Measurements from ENCODE around the gene PTBP2.
"Not testable (repeated sequence)": the region's sequence is repeated elsewhere in the genome, so short reads cannot be mapped to it uniquely, and the experiment has no call there.

PTBP2 gene

GRCh38 chr1:96741335-96741734 is 19.8 kb downstream of the PTBP2 start:
- DNase-seq = no peak

DNA sequence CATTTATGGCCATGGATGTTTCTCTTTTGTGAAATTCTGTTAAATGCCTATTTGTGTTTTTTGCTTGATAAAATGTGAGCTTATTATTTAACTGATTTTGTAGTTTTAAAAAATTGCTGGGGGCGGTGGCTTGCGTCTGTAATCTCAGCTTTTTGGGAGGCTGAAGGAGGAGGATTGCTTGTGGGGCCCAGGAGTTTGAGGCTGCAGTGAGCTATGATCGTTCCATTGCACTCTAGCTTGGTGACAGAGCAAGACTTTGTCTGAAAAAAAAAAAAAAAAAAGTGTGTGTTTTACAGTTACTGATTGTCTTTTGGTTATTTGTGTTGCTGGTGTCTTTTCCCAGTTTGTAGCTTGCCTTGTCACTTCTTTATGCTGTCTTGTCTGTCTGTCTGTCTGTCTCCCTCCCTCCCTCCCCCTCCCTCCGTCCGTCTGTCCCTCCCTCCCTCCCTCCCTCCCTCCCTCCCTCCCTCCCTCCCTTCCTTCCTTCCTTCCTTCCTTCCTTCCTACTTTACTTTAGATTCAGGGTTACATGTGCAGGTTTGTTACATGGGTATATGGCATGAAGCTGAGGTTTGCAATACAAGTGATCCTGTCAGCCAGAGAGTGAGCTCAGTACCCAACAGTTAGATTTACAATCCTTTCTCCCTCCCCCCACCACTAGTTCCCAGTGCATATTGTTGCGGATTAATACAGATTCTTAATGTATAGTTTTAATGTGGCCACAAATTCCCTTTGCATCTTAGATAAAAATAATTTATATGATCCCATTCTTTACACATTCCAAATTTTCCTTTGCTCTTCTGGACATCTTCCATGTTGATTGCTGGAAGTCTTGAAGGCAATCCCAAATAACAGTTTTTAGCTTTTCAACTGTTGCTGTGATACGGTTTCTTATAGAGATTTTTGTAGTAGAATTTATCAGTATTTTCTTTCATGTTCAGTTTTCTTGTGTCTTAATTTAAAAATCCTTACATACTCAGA is 25.1 kb downstream of the PTBP2 start:
- no peak for DNase-seq

DNA sequence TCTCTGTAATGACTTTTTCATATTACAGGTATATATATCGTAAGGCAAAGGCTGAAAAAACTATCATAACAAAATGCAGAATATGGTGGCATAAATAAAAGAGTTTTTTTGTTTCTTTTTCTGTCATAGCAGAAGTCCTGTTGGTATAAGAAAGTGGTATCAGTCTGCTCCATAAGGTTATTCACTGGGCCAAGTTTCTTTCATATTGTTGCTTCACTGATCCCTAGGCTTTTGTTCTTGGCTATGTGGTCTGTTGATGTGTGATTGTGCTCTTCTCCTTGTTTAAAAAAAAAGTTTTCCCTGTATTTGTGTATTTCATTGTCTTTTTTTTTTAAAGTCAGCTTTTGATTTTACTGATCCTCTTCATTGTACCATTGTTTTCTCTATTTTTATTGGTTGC is 26.0 kb downstream of the PTBP2 start:
- DNase-seq = no peak

DNA sequence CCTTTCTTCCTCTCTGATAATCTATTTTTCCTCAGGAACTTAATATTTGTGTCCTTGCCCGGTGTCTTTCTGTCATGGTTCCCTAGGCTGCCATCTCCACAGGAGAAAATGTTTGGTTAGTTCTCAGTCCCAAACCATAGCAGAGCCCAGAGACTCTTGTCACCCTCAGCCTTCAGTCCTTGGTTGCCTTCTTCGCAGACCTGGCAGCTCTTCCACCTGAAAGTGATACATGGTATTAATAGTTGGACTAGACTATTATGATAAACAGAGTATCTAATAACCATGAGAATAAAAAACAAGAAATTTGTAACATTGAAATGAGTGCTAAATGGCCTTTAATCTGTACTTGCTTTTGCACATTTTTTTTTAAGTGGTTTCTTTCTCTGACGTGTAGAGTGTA is 26.5 kb downstream of the PTBP2 start:
- no peak for DNase-seq

DNA sequence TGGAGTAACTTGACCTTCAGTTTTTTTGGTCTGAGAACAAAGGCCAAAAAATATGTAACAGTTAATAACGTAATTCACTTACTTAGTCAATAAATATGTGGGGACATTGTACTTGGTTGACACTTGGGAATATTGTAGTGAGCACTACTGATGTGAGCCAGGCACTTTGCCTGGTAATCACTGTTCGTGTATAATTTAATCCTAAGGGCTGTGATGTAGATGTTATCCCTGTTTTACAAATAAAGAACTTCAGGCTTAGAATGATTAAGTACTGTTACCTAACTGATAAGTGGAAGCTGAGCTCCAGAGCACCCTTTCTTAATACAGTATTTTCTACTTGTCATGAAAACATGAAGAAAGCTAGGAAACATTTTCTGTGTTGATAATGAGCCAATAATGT is 28.0 kb downstream of the PTBP2 start:
- DNase-seq = no peak

GRCh38 chr1:96752394-96752793 is 30.8 kb downstream of the PTBP2 start:
- DNase-seq = no peak

GRCh38 chr1:96756789-96757188 is 35.2 kb downstream of the PTBP2 start:
- DNase-seq = no peak

DNA sequence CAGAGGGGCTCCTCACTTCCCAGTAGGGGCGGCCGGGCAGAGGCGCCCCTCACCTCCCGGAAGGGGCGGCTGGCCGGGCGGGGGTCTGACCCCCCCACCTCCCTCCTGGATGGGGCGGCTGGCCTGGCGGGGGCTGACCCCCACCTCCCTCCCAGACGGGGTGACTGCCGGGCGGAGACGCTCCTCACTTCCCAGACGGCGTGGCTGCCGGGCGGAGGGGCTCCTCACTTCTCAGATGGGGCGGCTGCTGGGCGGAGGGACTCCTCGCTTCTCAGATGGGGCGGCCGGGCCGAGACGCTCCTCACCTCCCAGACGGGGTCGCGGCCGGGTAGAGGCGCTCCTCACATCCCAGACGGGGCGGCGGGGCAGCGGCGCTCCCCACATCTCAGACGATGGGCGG is 41.0 kb downstream of the PTBP2 start:
- DNase-seq = not testable (repeated sequence)

- no peak for DNase-seq
Observed at GRCh38 chr1:96763514-96763913, 41.9 kb downstream of the PTBP2 start.

DNA sequence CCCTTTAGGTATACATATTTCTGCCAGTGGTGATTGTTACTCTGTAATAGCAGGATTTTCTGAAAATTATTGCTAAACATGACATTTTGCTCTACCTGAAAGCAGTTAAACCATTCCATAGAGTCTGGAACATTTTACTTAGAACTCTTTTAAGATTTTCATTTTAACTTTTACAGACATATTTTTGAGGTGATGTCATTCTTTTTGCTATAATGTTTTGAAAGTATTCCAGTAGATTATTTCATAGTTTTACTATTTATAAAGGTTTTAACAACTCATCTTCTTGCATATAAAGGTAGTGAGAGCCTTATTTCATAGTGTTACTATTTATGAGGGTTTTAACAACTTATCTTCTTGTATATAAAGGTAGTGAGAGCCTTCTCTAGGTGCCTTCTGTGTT is 42.9 kb downstream of the PTBP2 start:
- DNase-seq = no peak

- no peak for DNase-seq
Observed at GRCh38 chr1:96771847-96772246, 50.3 kb downstream of the PTBP2 start.

DNA sequence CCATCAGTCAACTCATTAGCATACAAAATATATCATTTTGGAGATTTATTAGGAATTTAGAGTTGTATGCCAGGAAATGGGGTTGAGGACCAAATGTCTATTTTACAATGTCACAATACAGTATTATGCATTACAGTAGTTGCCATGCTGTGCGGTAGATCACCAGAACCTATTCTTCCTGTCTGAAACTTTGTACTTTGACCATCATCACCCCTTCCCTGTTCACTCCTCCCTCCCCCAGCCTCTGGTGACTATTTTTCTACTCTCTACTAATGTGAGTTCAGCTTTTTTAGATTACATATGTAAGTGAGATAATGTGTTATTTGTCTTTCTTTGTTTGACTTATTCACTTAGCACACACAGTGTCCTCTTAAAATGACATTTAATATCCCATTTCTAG is 50.8 kb downstream of the PTBP2 start:
- no peak for DNase-seq

GRCh38 chr1:96772972-96773371 is 51.4 kb downstream of the PTBP2 start:
- DNase-seq = no peak

DNA sequence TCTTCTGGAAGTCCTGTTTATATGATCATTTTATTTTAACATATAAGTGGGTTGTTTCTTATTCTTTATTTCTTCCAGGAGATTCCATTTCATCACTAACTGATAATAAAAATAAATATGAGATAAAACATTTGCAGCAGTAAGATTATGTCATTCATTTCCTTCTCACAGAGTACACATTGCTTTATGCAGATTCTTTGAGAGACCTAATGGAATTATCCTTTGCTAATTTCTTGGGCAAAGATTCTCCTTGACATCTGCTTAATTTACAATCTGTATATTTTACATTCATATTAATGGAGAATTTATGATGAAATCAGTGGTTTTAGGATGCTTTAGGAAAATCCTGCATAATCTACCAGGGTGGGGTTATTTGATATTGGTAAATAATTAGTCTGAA is 60.6 kb downstream of the PTBP2 start:
- DNase-seq = no peak

DNA sequence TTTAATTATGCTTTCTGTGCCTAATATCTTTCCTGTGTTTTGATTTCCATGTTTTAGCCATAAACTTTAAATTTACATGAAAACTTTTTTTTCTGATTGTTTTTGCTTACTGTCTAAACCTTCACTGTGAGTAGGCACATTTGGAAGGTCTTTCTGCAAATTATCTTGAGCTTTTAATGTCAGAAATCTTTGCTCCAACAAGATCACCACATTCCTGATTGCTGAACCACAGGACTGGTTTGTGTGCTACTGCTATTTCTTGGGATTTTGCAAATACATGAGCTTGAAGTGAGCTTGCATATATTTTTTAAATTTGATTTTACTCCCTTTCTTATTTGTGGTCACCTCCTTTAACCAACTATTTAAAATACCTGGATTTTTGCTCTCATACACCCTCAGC is 61.3 kb downstream of the PTBP2 start:
- no peak for DNase-seq

DNA sequence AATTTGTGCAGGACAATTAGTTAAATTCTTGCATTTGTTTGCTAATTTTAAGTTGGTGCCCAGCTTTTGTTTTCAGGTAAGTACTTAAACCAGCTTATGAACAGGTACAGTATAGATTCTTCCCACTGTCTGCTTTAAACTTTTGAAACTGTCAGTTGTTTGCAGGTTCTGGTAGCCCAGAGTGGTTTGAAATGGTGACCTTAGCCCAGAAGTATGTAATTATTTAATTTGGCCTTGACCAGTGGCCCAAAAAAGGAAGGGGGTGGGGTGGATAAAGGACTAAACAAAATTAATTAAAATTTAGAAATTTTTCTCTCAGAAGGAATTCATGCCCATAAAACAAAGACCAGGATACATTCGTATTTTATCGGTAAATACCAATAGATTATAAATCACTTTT is 69.0 kb downstream of the PTBP2 start:
- no peak for DNase-seq

DNA sequence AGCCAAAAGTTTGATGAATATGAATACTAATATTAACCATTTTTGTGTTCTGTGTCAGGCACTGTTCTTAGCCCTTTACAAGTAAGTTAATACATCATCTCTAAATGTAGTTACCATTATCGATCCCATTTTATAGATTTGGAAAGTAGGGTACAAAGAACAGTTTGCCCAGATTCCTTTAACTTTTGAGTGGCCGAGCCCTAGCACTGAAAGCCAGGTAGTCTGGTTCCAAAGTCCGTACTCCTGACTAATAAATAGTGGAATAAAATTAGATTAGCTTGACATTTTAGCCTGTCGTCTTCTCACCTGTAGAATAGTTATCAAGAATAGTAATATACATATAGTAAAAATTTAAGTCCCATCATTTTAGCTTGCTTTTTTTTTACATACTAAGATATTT is 70.6 kb downstream of the PTBP2 start:
- DNase-seq = no peak

DNA sequence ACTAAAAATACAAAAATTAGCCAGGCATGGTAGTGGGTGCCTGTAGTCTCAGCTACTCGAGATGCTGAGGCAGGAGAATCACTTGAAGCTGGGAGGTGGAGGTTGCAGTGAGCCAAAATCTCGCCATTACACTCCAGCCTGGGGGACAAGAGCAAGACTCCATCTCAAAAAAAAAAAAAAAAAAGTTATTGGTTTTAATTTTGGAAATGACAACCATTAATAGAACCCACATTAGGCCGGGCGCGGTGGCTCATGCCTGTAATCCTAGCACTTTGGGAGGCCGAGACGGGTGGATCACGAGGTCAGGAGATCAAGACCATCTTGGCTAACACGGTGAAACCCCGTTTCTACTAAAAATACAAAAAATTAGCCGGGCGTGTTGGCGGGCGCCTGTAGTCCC is 80.1 kb downstream of the PTBP2 start:
- DNase-seq = not testable (repeated sequence)

GRCh38 chr1:96804648-96805047 is 83.1 kb downstream of the PTBP2 start:
- DNase-seq = no peak

- DNase-seq = no peak
Observed at GRCh38 chr1:96808191-96808590, 86.6 kb downstream of the PTBP2 start.

DNA sequence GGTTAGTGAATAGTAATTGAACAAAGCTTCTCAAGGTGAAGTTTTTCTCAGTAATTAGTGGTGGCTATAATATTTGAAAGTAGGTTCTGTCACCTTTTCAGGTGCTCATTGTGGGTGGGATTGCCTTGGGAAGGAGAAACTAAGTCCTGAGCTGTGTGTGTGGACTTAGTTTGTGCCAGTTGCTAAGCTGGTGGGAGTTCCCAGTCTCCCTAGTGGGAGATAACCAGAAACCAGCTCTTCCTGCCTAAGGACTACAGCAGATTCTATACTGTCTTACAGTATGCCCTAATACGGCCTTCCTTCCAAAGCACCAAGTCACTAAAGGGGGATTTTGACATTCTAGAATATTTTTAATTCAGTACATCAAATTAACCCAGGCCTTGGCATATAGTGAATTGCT is 94.3 kb downstream of the PTBP2 start:
- DNase-seq = no peak

DNA sequence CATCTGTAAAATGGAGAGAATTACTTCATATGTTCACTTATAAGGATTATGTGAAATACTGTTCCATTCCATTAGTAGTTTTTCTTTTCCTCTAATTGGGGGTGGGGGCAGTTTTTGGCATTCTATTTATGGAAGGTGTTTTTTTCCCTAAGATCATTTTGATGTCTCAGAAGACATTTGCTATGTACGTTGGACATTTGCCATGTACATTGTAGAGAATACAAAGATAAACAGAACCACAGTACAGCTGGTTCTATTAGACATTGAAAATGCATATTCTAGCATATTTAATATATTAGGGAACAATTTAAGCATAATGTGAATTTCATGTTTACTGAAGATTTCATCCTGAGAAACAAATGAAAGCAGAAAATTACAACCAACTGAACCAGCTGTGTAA is 98.5 kb downstream of the PTBP2 start:
- DNase-seq = no peak

DNA sequence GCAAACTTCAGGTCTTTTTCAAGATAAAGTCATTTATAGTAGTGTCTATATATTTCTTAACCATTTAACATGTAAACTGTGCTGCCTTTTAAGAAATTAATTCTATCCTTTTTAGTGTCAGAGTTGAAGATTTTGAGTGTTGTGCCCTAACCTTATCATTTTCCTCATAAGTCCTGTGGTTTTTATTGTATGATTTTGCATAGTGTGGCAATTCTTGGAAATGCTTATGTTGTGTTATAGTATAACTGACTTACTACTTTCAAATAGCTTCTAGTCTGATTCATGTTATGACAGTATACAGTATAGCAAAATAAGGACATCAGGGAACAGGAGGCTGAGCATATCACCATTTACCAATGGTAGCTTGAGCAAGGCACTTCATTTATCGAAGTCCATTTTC is 99.1 kb downstream of the PTBP2 start:
- DNase-seq = no peak

- no peak for DNase-seq
Observed at GRCh38 chr1:96825231-96825630, 103.6 kb downstream of the PTBP2 start.

- DNase-seq = no peak
Observed at GRCh38 chr1:96825950-96826576, 104.5 kb downstream of the PTBP2 start.

Data from NCI-H1417 treated with DMSO at 0.1 percent for 48 hours (cell line).